IPS DF 4.7 (cell line): ENCODE measurements around the gene RPS15.

ENCODE experiments used
- DNase-seq: peaks from one replicate; pipeline ENCODE4 v3.0.0-alpha.2; 2013; ENCODE audit warnings: low spot score; ENCODE audit errors: extremely low read depth

The RPS15 gene

DNA sequence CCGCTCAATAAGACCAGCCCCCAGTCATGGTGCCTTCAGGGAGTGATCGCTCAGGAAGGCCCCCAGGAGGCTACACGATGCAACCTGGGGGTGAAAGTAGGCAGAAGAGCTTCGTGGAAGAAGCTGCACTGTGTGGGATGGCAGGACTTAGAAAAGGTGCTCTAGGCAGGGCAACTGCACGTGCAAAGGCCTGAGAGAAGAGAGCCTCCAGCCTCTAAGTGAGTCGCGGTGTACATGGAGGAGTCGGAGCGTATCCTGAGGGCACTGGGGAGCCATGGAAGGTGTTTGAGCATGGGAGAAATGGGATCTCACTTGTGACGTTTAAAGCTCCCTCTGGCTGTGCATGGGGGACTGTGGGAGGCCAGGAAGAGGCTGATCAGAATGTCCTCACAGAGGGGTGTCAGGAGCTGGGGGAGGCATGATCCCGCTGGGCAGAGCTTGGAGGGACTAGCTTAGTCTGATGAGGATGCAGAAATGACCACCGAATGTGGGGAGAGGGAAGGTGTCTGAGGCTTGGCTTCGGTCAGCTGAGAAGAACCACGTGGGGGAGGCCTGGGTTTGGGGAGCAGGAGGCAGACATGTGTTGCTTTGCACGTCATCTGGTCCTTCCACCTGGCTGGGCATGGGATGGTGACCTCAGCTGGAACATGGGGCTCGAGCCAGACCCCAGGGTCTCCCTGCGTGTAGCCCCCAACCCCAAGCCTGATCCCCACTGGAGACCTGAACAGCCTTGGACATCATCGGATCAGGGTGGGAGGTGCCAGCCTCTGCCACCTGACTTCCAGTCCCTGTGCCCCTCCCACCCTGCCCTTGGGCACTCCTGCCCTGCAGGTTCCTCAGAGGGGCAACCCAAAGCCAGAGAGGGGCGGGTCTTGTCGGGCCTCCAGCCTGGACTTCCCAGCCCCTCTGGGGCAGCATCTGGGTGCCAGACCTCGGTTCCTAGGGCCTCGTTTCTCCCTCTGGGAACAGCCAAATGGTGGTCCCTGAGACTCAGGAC, 12.8 kb downstream of the RPS15 start:
- DNase-seq = no peak

DNA sequence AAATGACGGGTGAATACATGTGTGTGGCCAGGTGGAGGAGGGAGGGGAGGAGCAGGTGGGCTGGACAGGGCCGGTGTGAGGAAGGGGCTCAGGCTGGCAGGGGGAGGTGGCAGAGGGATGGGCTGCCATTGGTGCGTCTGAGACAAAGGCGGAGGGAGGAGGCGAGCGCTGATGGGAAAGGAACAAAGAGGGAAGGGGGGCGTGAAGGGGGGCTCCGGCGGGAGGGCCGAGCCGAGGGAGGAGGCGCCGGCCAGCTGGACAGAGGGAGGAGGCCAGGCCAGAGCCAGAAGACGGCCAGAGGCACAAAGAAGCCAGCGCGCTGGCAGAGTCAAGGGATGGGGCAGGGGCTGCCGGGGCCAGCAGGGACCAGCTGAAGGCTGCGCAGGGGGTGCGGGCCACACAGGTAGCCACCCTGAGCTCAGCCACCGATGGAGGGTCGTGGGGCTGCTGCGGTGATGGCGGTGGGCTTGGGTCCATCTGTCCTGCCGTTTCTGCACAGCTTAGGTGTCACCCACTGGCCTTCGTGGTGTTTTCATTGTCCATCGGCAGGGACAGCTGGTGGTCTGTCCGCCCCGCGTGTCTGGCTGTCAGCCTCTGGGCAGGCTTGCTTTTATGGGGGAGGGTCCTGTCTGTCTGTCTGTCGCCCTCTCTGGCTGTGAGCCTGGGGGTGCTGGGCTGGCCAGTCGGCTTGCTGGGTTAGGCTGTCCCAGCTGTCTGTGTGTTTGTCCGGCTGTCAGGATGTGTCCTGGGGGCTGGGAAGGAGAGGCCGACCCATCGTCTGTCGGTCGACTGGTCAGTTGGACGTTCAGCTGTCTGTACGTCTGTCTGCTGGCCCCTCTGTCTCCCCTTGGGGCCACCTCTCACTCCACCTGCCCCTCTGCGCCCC, 14.0 kb downstream of the RPS15 start:
- no peak for DNase-seq

DNA sequence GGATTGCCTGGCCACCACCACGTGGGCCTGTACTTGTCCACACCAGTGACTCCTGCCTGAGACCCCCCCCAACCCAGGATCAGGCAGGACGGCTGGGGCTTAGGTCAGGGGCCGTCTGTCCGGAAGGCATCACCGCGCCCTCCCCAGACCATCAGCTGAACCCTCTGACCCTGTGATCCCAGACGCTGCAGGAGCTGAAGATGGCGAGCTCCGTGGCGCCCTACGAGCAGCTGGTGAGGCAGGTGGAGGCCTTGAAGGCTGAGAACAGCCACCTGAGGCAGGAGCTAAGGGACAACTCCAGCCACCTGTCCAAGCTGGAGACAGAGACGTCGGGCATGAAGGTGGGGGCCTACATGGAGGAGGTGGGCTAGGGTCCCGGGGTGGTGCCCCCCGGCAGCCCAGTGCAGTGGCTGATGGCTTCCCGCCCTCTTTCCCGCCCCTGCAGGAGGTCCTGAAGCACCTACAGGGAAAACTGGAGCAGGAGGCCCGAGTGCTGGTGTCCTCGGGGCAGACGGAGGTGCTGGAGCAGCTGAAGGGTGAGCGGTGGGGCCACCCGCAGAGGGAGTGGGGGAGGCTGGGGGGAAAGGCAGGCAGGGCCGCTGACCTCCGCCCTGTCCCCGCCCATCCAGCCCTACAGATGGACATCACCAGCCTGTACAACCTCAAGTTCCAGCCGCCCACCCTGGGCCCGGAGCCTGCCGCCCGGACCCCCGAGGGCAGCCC, 14.8 kb downstream of the RPS15 start:
- no peak for DNase-seq

DNA sequence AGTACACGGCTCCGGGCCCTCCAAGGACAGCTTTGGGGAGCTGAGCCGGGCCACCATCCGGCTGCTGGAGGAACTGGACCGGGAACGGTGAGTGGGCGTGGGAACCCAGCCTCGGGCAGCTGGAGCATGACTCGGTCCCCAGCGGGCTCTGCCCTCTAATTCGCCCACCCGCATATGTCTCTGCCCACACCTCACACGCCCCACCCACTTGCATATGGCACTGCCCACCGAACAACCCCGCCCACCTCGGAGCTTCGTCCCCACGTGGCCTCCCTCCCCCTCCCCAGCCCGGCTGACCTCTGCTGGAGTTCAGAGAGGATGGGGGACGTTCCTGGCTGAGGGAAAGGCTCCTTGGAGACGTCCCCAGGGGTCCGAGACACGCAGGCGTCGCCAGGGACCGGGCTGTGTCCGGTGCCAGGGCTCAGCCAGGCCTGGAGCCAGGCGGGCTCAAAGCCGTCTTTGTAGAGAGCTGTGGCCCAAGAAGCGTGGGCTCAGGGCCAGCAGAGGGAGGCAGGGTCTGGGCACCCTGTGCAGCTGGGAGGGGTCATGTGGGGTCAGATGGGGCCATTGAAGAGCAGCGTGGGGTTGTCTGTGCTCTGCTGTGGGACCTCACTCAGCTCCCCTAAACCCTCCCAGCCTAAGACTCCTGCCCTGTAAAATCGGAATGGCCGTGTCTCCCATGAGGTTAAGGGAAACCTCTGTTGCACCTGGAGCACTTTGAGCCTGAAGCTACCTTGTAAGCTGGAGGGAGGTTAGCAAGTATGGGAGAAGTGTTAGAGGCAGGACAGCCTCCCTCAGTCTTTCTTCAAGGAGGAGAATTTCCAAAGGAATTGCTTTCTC, 15.5 kb downstream of the RPS15 start:
- DNase-seq = no peak

DNA sequence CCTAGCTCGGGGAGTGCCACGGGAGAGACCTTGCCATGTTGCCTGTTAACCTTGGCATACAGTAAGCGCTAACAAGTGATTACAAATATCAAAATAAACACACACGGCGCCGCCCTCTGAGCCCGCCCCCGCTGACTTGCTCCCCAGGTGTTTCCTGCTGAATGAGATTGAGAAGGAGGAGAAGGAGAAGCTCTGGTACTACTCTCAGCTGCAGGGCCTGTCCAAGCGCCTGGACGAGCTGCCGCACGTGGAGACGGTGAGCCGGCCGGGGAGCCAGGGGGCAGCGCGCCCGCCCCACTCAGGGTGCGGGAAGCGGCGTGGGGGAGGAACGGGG, 16.8 kb downstream of the RPS15 start:
- no peak for DNase-seq

DNA sequence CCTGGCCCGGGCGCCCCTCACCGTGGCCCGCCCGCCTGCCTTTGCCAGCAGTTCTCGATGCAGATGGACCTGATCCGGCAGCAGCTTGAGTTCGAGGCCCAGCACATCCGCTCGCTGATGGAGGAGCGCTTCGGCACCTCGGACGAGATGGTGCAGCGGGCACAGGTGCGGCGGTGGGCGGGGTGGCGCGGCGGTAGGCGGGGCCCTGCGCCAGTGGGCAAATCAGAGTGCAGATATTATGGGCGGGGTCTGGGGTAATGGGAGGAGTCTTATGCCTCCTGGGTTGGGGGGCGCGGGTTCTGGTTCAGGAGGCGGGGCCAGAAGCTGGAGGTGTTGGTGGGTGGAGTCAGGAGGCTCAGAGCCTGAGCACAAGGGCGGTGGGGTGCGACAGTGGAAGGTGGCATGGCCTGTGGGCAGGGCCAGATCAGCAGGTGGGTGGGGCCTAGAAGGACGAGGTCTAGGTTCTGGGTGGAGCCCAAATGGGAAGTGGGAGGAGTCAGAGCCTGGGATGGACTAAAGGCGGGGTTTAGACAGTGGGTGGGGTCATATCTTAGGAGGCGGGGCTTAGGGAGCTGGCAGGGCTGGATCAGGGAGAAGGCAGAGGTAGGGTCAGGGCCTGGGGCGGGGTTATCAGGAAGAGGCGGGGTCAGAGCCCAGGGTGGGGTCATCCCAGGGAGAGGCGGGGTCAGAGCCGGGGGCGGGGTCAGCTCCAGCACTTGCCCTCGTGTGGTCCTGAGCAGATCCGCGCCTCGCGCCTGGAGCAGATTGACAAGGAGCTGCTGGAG, 17.3 kb downstream of the RPS15 start:
- DNase-seq = no peak

DNA sequence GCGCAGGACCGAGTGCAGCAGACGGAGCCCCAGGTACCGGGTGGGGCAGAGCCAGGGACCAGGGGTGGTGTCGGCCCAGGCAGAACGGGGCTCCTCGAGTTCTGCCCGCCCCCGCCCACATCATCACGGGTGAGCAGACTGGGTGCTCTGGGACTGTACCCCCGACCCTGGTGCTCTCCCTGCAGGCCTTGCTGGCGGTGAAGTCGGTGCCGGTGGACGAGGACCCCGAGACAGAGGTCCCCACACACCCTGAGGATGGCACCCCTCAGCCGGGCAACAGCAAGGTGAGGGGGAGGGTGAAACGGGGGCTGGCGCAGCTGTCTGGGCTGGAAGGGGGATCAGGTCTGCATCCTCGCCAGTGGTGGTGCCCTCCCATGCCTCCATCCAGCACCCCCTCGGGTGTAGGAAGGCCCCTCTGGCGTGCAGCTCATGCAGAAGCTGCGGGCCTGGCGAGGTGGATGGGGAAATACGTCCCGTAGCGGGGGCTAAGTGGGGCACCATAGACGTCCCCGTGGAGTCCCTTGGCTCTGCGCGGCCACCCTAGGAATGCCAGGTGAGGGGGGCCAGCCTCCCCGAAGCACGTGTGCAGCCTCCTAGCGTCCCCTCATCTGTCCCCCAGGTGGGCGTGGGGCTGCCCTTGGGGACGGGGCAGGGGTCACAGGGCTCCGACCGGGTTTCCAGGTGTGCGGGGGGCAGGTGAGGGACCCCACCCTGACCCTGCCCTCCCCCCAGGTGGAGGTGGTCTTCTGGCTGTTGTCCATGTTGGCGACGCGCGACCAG, 18.1 kb downstream of the RPS15 start:
- no peak for DNase-seq

DNA sequence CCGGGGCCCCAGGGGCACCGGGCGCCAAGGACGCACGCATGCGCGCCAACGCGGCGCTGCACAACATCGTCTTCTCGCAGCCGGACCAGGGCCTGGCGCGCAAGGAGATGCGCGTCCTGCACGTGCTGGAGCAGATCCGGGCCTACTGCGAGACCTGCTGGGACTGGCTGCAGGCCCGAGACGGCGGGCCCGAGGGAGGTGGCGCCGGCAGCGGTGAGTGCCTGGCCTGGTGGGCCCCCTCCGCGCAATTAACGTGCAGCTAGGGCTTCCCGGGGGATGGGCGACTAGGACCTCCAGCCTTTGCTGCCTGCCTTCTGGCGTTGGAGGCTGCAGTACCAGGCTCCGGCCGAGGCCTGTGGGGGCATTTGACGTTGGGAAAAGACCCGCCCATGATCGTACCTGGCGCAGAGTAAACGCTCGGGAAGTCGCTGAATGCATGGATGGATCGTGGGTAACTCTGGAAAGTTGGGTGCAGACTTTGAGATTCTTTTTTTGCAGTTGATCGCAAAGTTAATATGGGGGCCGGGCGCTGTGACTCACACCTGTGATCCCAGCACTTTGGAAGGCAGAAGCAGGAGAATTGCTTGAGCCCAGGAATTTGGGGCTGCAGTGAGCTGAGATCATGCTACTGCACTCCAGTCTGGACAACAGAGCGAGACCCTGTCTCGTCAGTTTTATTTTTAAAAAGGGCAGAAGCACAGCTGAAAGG, 19.0 kb downstream of the RPS15 start:
- no peak for DNase-seq

DNA sequence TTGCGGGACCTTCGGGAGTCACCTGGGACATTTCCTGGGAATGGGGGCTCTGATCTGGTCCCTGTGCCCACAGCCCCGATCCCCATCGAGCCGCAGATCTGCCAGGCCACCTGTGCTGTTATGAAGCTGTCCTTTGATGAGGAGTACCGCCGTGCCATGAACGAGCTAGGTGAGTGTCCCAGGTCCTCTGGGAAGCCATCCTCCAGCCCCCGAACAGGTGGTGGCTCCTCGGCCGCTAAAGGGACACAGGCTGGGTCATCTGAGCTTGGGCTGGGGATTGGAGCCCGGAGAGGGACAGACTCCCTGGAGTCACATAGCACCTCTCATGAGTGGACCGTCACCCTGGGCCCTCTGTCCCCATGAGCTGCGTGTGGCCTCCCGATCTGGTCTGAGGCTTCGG, 19.7 kb downstream of the RPS15 start:
- DNase-seq = no peak

DNA sequence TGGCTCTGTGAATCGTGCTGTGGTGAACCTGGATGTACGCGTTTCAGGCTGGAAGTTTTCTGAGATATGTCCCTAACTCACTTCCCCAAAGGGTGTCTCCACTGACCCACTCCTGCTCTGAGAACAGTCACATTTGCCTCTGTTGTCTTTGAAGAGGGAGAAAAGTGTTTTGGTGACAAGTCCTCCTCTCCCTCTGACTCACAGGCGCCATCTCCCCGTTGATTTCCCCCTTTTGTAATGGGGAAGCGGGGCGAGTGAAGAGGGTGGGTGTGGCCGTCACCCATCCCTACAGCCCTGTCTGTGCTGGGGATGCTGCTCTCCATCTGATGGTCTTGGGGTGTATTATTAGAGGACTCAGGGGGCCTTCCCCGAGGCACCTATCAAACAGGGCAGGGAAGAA, 21.3 kb downstream of the RPS15 start:
- DNase-seq = no peak

DNA sequence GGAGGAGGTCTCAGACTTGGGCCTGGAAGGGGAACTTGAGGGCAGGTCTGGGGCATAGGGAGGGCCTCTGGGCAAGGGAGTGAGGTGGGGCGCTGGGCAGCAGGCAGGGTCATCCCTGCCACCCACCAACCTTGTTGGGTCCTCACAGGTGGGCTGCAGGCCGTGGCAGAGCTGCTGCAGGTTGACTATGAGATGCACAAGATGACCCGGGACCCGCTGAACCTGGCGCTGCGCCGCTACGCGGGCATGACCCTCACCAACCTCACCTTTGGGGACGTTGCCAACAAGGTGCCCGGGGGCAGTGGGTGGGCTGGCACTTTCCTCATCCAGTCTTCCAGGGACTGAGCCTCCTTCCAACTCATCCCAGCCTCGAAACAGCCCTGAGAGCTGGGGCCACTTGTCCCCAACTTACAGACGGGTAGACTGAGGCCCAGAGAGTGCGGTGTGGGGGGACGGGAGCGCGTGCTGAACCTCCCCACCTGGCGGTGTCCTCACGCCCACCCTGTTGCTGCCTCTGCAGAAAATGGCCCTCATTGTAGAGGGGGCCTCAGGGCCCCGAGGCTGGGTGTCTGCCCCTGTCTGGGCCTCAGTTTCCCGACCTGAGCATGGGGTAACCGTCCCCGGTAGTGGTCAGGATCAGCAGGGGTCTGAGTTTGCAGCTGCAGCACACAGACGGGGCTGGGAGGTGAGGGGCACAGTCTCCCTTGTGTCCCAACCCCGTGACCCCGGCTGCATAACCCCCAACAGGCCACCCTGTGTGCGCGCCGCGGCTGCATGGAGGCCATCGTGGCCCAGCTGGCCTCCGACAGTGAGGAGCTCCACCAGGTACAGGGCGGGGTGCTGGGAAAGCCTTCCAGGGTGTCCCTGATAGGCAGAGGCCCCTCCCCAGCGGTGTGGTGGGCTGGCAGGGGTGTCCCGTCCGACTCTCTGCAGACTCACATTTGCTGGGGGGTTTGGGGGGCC, 22.1 kb downstream of the RPS15 start:
- DNase-seq = no peak

DNA sequence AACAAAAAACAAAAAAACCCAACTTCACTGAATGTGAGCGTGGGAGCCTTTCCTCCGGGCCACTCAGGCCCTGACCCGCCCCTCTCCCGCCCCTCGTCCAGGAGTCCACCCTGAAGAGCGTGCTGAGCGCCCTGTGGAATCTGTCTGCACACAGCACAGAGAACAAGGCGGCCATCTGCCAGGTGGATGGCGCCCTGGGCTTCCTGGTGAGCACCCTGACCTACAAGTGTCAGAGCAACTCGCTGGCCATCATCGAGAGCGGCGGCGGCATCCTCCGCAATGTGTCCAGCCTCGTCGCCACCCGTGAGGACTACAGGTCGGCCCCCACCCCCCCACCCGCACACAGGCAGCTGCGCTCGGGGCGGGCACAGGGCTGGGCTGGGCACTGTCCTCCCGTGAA, 23.7 kb downstream of the RPS15 start:
- DNase-seq = no peak

DNA sequence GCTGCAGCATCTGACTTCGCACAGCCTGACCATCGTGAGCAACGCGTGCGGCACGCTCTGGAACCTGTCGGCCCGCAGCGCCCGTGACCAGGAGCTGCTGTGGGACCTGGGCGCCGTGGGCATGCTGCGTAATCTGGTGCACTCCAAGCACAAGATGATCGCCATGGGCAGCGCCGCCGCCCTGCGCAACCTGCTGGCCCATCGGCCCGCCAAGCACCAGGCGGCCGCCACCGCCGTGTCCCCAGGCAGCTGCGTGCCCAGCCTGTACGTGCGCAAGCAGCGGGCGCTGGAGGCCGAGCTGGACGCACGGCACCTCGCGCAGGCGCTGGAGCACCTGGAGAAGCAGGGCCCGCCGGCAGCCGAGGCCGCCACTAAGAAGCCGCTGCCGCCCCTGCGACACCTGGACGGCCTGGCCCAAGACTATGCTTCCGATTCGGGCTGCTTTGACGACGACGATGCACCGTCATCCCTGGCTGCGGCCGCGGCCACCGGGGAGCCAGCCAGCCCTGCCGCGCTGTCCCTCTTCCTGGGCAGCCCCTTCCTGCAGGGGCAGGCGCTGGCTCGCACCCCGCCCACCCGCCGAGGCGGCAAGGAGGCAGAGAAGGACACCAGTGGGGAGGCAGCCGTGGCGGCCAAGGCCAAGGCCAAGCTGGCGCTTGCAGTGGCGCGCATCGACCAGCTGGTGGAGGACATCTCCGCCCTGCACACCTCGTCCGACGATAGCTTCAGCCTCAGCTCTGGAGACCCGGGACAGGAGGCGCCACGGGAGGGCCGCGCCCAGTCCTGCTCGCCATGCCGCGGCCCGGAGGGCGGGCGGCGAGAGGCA, 27.2 kb downstream of the RPS15 start:
- DNase-seq = no peak

DNA sequence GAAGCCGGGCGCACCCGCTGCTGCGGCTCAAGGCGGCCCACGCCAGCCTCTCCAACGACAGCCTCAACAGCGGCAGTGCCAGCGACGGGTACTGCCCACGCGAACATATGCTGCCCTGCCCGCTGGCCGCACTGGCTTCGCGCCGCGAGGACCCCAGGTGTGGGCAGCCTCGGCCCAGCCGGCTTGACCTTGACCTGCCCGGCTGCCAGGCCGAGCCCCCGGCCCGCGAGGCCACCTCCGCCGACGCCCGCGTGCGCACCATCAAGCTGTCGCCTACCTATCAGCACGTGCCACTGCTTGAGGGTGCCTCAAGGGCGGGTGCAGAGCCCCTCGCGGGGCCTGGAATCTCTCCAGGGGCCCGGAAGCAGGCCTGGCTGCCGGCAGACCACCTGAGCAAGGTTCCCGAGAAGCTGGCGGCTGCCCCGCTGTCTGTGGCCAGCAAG, 27.8 kb downstream of the RPS15 start:
- no peak for DNase-seq

DNA sequence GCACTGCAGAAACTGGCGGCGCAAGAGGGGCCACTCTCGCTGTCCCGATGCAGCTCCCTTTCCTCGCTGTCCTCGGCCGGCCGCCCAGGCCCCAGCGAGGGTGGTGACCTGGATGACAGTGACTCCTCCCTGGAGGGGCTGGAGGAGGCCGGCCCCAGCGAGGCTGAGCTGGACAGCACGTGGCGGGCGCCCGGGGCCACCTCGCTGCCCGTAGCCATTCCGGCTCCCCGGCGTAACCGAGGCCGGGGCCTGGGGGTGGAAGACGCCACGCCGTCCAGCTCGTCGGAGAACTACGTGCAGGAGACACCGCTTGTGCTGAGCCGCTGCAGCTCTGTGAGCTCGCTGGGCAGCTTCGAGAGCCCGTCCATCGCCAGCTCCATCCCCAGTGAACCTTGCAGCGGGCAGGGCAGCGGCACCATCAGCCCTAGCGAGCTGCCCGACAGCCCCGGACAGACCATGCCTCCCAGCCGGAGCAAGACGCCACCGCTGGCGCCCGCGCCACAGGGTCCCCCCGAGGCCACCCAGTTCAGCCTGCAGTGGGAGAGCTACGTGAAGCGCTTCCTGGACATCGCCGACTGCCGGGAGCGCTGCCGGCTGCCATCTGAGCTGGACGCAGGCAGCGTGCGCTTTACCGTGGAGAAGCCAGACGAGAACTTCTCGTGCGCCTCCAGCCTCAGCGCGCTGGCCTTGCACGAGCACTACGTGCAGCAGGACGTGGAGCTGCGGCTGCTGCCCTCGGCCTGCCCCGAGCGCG, 28.4 kb downstream of the RPS15 start:
- DNase-seq = no peak

DNA sequence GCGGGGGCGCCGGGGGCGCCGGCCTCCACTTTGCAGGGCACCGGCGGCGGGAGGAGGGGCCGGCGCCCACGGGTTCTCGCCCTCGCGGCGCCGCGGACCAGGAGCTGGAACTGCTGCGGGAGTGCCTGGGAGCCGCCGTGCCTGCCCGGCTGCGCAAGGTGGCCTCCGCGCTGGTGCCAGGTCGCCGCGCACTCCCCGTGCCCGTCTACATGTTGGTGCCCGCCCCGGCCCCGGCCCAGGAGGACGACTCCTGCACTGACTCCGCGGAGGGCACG, 29.0 kb downstream of the RPS15 start:
- no peak for DNase-seq
